Transverse colon (tissue), 4 donors: Measurements from ENCODE around the gene ARL4C. TPM values are rescaled to one million over a fixed set of nuclear protein-coding genes. Genes with fewer than 3 reads are reported as not detected.
"Not testable (repeated sequence)": the region's sequence is repeated elsewhere in the genome, so short reads cannot be mapped to it uniquely, and the experiment has no call there.

Experiments
- DNase-seq: peaks from one replicate; pipeline ENCODE4 v3.0.0-alpha.2; 2019
- H3K27ac ChIP-seq, 4 donors: fragments of 200-600 bp; sonication (generic); 2 replicates each; pipeline ENCODE4 v1.5.1; 2016 to 2018; ENCODE audit warnings: inconsistent platforms in 4 of 4
- H3K27me3 ChIP-seq: fragments of 200-600 bp; sonication (generic); 2 replicates; pipeline ENCODE4 v1.5.1; 2017; ENCODE audit warnings: inconsistent platforms
- H3K36me3 ChIP-seq, 4 donors: fragments of 200-600 bp; sonication (generic); 2 replicates each; pipeline ENCODE4 v1.5.1; 2017 to 2019; ENCODE audit warnings: inconsistent platforms in 4 of 4
- H3K4me1 ChIP-seq, 4 donors: fragments of 200-600 bp; sonication (generic); 2 replicates each; pipeline ENCODE4 v1.5.1; 2017 to 2020; ENCODE audit warnings: inconsistent platforms in 4 of 4
- H3K4me3 ChIP-seq, 4 donors: fragments of 200-600 bp; sonication (generic); 1 replicate in 1 of 4; 2 replicates in 3 of 4; pipeline versions ENCODE4 v1.5.1 to v1.6.1; 2017 to 2019; ENCODE audit warnings: inconsistent platforms in 4 of 4
- H3K9me3 ChIP-seq, 2 donors: fragments of 200-600 bp; sonication (generic); 2 replicates each; pipeline ENCODE4 v1.5.1; 2017 to 2019; ENCODE audit warnings: inconsistent platforms in 2 of 2
- CTCF ChIP-seq, 5 experiments: fragments of 200-600 bp in 3 of 5; fragments of 450-650 bp in 2 of 5; sonication (generic) in 3 of 5; IDR thresholded peaks; 1 replicate in 2 of 5; 2 replicates in 3 of 5; pipeline ENCODE4 v1.5.1; 2016 to 2017; ENCODE audit warnings: antibody characterized with exemption in 5 of 5, inconsistent platforms in 3 of 5, mild to moderate bottlenecking in 2 of 5, moderate library complexity in 1 of 5
- EP300 ChIP-seq: sonication (generic); formaldehyde crosslinking; IDR thresholded peaks from one replicate; pipeline ENCODE4 v1.6.1; 2017; ENCODE audit warnings: antibody characterized with exemption, low read depth
- POLR2A ChIP-seq: fragments of 450-650 bp; IDR thresholded peaks from one replicate; pipeline ENCODE4 v1.6.1; 2016; ENCODE audit warnings: antibody characterized with exemption, mild to moderate bottlenecking, moderate library complexity
- POLR2AphosphoS5 ChIP-seq, 3 donors: sonication (generic); formaldehyde crosslinking; IDR thresholded peaks; one replicate each; pipeline ENCODE4 v1.6.1; 2016; ENCODE audit warnings: antibody characterized with exemption in 3 of 3
- WGBS, 2 donors: methylation state at CpG; one replicate each; pipeline ENCODE4 v1.1.5; 2018; ENCODE audit warnings: low coverage in 1 of 2; 5-methylcytosine and 5-hydroxymethylcytosine counted together
- in situ Hi-C, 4 donors: fragments of 200-750 bp; cut with MboI; loops; one replicate each; pipeline versions ENCODE4 v1.15.0 to v1.15.1; 2017; ENCODE audit warnings: low sequenced_read_pairs in 3 of 4, low pct_ligation_motif_present in 1 of 4, low pct_unique_long_range_greater_than_20kb in 1 of 4
- intact Hi-C: fragments of 100-400 bp; cut with DNase I; formaldehyde crosslinking; loops from one replicate; pipeline ENCODE4 v1.15.1; 2023; ENCODE audit warnings: low total_unique reads
- total RNA-seq, 4 donors: library from RNA; depleted of rRNA; stranded (reverse); fragments of >200 nt; gene quantifications; one replicate each; pipeline ENCODE4 v1.1.0, GENCODE V29; 2016

The ARL4C gene
- total RNA-seq, 4 donors from 2014 or later = 3.8 to 11.9 (median 5.3) TPM

GRCh38 chr2:234457421-234457820 is 39.5 kb downstream of the ARL4C start:
- 68 to 82% methylated on average over 2 of the region's 2 CpGs for WGBS, 2 donors
- no peak for TF ChIP-seq EP300
- no peak for TF ChIP-seq POLR2AphosphoS5 (IDR thresholded peaks at IDR 0.05)
- no peak for TF ChIP-seq CTCF (IDR thresholded peaks at IDR 0.05)
- TF ChIP-seq POLR2A = no peak
- H3K9me3 ChIP-seq = no peaks in the 10 kb centered on the region
- DNase-seq = no peak
- no peak overlapping the region for H3K4me3 ChIP-seq
- H3K36me3 ChIP-seq = no peaks in the 10 kb centered on the region
- no peaks in the 10 kb centered on the region for H3K27me3 ChIP-seq
- intact Hi-C loops (no loop called here), in situ Hi-C loops (no loop called here)
- H3K27ac ChIP-seq = no peak overlapping the region
- H3K4me1 ChIP-seq = no peaks in the 10 kb centered on the region

- DNase-seq = not testable (repeated sequence)
Observed at GRCh38 chr2:234455246-234455645, 41.6 kb downstream of the ARL4C start.

GRCh38 chr2:234454433-234454832 is 42.4 kb downstream of the ARL4C start:
- intact Hi-C loops = no loop called here
- no peak for DNase-seq
- Histone ChIP-seq H3K36me3 (no peaks in the 10 kb centered on the region), H3K27ac (peak overlapping the region in 1 of 4 donors; percentile 23), H3K4me1 (no peaks in the 10 kb centered on the region), H3K27me3 (no peaks in the 10 kb centered on the region), H3K4me3 (no peak overlapping the region), H3K9me3 (no peaks in the 10 kb centered on the region)
- TF ChIP-seq POLR2AphosphoS5 (IDR thresholded peaks at IDR 0.05) (no peak), EP300 (no peak), POLR2A (no peak), CTCF (IDR thresholded peaks at IDR 0.05) (no peak)
- 70 to 76% methylated on average over 4 of the region's 4 CpGs for WGBS, 2 donors
- in situ Hi-C loops = no loop called here

More at GRCh38 chr2:234455246-234455645, 41.6 kb downstream of the ARL4C start:
- H3K27ac ChIP-seq, in situ Hi-C loops, H3K27me3 ChIP-seq, H3K36me3 ChIP-seq, H3K4me3 ChIP-seq, H3K9me3 ChIP-seq, intact Hi-C loops, H3K4me1 ChIP-seq: not testable (repeated sequence)
- WGBS, 2 donors = 89 to 92% methylated on average over 6 to 7 of the region's 7 CpGs

DNA sequence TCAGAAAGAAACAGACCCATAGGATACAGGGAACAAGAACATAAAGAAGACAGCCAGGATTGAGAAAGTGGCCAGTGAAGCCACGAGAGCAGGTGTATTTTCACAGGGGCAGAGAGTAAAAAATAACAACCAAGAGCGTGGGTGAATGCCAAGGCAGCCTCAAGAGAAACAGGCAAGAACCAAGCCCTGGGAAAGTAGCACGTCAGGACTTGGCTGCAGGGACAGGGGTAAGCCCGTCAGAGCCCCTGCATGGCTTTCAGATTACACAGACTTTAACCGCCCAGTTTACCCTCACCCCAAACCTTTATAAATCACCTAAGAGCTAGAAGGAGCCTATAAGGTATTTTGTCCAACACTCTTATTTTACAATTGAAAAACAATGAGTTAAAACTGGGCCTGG is 43.7 kb downstream of the ARL4C start:
- H3K27me3 ChIP-seq = no peaks in the 10 kb centered on the region
- no peaks in the 10 kb centered on the region for H3K36me3 ChIP-seq
- H3K4me3 ChIP-seq = no peak overlapping the region
- H3K9me3 ChIP-seq = no peaks in the 10 kb centered on the region
- WGBS, 2 donors = 74 to 94% methylated on average over 2 to 5 of the region's 5 CpGs
- in situ Hi-C loops = no loop called here
- no peak for DNase-seq
- H3K27ac ChIP-seq = no peak overlapping the region
- no peaks in the 10 kb centered on the region for H3K4me1 ChIP-seq
- intact Hi-C loops = no loop called here
- TF ChIP-seq POLR2AphosphoS5 (IDR thresholded peaks at IDR 0.05) (no peak), CTCF (IDR thresholded peaks at IDR 0.05) (no peak), POLR2A (no peak), EP300 (no peak)
